Activated CD4-positive, CD25-positive, alpha-beta regulatory T cell treated with anti-CD3 and anti-CD28 coated beads, Interleukin-2, amount 50 U/mL, for 16 hours (primary cell): ENCODE results near the gene CDC42EP1.
"Not testable (repeated sequence)": the region's sequence is repeated elsewhere in the genome, so short reads cannot be mapped to it uniquely, and the experiment has no call there.

Experiments
- DNase-seq: peaks from one replicate; pipeline ENCODE4 v3.0.0-alpha.2; 2020; ENCODE audit warnings: low read depth, low spot score

The CDC42EP1 gene

DNA sequence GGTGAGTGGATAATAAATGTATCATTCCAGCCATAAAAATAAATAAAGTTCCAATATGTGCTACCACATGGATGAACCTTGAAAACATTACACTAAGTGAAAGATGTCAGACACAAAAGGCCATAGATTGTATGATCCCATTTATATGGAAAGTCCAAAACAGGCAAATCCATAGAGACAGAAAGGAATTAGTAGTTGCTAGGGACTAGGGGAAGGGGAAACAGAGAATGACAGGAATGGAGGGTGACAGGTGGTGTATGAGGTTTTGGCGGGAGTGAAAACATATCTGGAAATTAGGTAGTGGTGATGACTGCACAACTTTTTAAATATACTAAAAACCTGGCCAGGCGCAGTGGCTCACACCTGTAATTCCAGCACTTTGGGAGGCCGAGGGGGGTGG lies 25.8 kb upstream of the CDC42EP1 start:
- DNase-seq, result no peak

DNA sequence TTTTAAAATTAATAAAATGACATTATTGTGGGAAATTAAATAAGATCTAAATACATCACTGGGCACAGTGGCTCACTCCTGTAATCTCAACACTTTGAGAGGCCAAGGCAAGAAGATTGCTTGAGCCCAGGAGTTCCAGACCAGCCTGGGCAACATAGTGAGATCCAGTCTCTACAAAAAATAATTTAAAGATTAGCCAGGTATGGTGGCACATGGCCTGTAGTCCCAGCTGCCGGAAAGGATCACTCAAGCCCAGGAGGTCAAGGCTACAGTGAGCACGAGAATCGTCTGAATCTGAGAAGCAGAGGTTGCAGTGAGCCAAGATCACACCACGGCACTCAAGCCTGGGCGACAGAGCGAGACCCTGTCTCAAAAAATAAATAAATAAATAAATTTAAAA lies 25.1 kb upstream of the CDC42EP1 start:
- no peak for DNase-seq

DNA sequence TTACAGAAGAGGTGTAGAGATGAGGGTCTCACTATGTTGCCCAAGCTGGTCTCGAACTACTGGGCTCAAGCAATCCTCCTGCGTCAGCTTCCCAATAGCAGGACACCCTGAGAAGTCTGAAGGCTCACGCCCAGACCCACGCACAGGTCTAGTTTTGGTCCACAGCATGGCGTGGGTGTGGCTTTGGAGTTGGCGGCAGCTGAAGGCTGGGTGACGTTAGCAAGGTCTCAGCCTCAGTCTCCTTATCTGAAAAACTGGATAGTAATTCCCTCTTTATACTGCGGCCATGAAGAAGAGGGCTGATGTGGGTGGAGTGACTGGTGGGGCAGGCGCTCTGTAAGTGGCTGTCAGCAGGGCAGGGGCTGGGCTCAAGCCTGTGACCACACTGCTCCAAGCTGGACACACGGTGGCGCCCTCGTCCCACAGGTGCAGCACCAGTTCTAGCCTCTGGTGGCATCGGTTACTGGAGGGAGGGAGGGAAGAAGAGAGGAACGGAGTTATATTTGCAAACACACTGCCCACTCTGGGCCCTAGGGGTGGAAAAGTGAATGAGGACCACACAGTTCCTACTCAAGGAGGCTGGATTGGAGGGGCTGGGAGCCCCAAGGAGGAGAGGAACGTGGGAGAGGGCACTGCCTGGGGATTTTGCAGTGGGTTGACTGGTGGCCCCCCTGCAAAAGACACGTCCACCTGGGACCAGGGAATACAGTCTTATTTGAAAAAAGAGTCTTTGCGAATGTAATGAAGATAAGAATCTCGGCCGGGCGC lies 21.5 kb upstream of the CDC42EP1 start:
- peak; percentile 74 for DNase-seq

DNA sequence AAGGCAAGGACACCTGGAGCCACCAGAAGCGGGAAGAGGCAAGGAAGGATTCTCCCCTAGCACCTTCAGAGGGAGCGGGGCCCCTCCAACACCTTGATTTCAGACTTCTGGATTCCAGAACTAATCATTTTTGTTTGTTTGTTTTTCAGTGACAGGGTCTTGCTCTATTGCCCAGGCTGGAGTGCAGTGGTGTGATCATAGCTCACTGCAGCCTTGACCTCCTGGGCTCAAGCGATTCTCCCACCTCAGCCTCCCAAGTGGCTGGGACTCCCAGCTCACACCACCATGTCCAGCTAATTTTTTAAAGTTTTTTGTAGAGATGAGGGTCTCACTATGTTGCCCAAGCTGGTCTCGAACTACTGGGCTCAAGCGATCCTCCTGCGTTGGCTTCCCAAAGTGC lies 20.5 kb upstream of the CDC42EP1 start:
- not testable (repeated sequence) for DNase-seq

DNA sequence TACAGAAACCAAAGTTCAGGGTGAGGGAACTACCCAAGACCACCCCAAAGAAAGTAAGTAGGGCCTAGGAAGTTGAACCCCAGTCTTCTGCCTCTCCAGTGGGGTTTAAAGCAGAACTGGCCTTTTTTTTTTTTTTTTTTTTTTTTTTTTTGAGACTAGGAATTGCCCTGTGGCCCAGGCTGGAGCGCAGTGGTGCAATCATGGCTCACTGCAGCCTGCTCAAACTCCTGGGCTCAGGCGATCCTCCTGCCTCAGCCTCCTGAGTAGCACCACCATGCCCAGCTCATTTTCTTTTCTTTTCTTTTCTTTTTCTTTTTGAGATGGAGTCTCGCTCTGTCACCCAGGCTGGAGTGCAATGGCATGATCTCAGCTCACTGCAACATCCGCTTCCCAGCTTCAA lies 17.9 kb upstream of the CDC42EP1 start:
- not testable (repeated sequence) for DNase-seq

DNA sequence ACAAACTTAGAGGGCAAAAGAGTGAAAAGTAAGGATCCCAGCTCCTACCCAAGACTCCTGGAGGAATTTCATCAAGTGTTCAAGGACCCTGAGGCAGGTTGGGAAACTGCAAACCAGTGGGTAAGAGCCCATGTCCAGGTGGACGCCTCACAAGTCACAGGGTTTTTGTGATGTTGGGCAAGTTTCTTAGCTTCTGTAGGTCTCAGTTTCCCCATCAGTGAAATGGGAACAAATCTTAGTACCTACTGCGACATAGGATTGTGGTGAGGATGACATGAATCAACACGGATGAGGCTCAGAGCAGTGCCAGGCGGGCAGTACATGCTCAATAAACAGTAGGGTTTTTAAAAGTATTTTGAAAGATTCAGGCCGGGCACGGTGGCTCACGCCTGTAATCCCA lies 17.3 kb upstream of the CDC42EP1 start:
- DNase-seq, result no peak

DNA sequence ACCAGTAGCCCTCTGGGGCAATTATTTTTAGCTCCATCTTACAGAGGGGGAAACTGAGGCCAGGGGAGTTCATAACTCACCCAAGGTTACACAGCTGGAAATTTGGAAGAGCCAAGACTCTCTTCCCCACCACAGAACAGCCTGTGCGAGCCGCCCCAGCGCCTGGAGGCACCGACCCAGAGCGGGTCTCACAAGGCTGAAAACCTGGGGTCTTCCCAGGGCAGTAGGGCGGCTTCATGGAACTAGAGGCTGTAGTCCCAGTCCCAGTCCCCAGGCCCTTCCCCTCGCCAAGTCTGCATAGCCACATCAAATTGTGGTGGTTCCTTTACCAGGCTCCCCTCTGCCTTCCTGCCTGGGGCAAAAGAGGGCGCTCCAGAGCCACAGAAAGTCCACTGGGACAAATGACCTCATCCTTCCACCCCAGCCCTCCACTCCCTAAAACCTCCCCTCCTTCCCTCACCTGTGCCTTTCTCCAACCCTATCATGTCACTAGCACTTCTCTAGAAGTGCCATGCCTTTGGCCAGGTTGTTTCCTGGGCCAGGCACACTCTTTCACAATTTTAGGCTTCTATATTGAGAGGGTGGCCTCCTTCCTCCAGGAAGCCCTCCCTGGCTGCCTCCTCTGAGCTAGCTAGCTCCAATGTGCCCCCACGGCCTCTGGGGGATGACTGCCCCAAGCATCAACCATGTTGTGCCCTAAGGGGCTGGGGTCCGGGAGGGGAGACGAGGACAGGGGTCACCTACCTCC lies 15.2 kb upstream of the CDC42EP1 start:
- DNase-seq, result no peak

DNA sequence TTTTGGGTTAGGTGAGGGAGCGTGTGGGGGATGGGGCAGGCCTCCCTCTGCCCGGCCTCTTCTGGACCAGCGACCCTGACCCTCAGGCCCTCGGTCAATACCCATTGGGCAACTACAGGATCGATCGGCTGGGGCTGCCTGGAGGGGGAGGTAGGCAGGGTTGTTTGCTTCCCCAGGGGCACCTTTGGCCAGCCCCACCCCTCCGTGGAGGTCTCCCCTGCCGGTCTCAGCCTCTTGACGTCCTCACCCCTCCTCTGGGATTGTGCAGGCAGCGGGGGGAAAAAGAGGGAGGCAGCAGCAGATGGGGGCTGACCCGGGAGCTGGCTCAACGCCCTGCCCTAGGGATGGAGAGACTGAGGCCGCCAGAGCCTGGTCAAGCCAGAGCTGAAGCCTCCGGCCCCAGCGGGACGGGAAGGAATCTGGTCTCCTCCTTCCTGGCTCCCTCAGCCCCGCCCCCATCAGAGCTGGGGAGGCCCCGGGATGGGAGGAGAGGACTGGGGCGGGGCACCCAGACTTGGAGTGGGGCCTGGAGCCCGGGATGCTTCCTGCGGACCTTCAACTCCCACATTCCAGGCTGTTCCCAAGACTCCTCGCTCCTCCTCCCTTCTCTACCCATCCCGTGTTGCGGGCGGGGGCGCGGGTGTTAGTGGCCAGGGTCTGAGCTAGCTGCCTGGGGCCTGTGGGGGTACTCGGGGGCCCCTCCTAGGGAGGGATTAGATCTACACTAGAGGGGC lies 14.4 kb upstream of the CDC42EP1 start:
- DNase-seq, result no peak

DNA sequence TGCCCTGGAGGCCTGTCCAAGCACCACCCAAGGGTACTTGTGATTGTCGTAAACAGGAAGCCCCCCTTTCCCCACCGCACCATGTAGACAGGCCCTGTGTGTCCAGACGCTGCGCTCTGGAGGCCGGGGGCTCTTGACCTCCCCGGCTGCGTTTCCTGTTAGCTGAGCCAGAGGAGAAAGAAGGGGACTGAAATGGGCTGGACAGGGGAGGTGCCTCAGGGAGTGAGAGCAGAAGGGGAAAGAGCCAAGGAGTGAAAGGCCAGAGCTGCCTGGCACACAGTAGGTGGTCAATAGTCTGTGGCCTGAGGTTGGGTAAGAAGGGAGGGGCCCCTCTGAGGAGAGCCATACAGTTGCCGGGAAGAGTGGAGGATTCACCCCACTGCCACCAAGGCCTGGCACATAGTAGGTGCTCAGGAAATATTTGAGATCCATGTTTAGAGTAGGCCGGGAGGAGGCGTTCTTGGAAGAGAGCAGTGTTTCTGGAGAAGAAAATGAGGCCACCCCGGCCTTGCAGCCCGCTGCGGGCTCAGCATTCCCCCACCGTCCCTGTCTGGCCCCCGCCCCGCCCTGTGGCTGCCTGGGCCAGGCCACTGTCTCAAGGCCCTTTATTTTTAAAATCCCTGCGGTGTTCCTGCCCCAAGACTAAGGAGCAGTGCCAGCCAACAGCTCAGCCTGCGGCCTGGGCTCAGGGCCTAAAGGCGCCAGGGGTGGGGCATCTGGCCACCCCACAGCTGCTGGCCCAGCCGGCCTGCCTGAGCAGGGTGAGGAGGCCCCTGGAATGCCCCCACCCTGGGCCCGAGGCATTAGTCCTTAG lies 13.6 kb upstream of the CDC42EP1 start:
- DNase-seq, result no peak

DNA sequence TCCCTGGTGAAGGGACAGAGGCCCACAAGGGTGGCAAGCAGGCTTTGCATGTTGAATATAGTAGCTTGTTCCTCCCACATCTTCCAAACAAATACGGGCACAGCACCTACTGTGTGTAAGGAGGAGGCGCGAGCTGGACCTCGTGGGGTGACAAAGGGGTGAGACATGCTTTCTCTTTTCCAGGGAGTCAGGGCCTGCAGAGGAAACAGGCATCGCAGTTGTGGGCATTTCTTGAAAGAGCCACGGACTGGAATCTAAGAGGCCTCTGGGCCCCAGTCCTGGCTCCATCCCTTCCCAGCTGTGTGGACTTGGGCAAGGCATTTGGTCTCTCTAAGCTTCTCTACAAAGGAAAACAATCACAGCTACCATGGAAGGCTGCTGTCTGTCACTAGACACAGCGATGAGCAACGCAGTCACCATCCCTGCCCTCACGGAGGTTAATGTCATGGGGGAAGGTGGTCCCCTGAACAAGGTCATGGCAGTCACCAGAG lies 13.0 kb upstream of the CDC42EP1 start:
- no peak for DNase-seq

DNA sequence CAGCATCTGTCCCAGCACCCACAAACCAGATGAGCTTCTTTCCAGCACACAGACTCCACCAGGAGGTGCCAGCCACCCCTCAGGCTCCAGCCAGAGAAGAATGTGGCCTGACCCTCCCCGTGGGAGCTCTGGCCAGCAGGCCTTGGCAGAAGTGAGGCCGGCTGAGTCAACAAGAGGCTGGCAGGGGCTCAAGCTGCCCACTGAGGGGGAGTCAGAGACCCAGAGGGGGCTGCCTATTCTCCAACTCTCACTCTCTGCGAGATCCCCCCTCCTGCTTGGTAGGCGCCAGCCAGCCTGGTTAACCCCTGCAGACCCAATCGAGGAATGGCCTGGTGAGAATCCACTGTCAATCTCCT lies 10.6 kb upstream of the CDC42EP1 start:
- no peak for DNase-seq

DNA sequence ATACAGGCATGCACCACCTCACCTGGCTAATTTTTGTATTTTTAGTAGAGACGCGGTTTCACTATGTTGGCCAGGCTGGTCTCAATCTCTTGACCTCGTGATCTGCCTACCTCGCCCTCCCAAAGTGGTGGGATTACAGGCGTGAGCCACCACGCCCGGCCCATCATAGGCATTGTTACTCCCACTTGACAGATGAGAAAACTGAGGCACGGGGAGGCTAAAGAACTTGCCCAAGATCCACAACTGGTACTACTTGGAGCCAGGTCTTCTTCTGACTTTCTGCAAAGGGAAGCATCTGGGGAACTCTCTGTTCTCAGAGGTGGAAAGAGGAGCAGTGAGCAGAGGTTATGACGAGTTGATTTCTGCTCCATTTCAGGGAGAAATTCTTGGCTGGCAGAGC lies 9.4 kb upstream of the CDC42EP1 start:
- DNase-seq, result not testable (repeated sequence)

DNA sequence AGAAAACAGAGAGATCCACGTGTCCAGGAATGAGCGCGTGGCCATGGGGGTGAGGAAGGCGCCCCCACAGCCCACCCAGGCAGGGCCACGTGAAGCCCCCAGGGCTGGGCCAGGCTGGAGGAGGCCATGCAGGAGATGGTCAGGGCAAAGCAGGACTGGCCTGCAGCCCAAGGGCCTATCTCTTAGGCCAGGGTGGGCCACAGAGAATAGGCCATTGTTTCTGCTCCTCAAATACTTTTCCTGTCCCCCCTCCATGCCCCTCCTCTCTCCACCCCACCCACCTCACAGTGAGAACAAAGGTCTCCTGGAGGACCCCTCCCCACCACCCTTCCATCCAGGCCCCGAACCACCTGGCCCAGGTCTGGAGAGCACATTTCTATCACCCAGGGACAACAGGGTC lies 8.3 kb upstream of the CDC42EP1 start:
- no peak for DNase-seq

DNA sequence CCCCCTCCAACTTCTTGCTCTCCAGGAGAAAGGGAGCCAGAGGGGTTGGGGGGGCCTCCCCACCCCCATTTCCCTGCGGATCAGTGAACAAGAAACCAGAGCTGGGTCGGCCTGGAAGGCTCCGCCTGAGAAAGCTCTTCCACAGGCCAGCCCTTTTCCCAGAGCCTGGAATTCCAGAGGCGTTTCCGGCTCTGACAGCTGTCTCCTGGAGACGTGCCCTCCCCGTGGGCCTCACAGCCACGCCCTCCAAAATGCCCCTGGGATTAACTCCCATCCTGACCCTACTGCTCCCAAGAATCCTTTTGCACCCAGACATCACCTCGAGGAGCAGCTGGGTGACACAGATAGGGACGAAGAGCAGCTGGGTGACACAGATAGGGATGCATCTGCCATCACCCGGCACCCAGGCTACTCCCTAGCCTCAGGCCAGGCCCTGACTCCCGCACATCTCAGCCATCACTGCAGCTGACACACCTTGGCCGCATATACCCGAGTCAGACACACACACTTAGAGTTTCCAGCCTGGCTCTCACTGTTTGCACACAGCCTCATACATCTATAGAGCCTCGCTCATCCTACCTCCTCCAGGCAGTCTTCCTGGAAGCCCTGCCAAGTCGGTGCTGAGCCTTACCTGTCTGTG lies 7.6 kb upstream of the CDC42EP1 start:
- DNase-seq, result no peak

DNA sequence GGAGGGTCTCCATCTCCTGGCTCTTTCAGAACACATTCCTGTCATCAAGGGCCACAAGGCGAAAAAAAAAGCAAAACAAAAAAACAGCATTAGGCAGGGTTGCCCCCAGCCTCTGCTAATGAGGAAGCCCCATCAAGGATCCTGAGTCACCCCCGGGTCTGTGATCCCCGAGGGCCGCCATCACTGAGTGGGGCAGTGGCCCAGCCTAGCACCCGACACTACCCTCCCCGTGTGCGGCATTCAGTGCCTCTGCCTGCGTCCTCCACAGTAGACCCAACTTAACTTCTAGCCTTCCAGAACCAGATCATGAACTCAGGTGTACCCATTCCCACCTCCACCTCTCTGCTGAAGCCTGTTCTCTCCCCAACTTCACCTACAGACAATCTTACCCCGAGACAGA lies 6.6 kb upstream of the CDC42EP1 start:
- DNase-seq, result no peak

DNA sequence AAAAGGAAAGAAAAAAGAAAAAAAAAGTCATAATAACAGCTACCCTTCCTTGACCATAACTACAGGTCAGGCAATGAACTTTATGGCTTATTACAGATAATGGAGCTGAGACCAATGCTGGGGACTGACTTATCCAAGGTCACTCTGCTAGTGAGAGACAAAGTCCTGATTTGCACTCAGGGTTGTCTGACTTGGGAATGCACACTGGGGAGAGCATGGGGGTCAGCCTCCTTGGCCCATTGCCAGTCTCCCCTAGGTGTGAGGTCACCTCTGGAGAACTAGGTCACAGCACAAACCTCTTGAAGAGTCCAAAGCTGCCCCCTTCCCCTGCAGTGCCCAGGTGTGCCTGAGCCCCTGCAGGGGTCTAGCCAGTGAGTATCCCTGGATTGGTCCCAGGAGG lies 5.3 kb upstream of the CDC42EP1 start:
- no peak for DNase-seq

DNA sequence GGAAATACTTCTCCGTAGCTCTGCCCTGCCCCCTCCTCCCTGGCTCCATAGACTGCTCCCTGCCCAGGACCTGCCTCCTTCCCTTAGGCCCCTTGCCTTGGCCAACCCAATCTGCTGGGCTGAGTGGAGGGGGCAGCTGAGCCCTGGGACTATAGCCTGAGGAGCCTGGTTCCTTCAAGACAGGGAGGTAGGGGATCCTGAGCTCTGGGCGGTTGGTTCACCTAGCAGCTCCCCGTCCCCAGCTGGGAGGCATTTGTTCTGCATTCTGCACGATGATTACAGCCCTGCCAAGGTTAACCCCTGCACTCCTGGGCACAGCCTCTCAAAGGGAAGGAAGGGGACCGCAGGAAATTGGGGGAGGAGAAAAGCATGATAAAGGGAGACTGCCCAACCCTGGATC lies 3.6 kb upstream of the CDC42EP1 start:
- no peak for DNase-seq

DNA sequence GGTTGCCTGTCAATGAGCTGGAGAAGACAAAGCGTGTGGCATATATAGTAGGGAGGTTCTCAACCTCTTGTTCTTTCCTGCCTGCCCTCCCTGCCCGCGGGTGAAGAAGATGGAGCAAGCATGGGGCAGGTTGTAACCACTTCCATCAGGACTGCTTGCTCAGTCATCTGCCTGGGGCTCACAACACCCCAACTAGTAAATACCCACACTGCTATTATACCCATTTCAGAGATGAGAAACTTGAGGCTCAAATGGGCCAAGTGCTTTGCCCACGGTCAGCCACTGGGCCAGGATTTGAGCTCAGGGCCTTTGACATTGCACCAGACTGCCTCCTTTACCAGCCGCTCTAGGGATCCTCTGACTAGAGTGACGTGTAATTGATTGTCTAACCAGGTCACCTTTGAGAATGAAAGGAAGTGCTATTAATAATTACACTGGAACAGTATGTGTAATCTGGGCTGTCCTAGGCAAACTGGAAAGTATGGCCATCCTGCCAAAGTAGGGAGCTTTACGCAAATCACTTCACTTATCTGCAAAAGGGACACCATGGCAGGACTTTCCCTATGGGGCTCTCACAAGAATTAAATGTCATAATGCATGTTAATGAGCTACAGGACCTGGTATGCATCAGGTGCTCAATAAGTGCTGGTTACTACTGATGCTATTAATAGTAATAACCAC lies 2.8 kb upstream of the CDC42EP1 start:
- DNase-seq, result no peak

DNA sequence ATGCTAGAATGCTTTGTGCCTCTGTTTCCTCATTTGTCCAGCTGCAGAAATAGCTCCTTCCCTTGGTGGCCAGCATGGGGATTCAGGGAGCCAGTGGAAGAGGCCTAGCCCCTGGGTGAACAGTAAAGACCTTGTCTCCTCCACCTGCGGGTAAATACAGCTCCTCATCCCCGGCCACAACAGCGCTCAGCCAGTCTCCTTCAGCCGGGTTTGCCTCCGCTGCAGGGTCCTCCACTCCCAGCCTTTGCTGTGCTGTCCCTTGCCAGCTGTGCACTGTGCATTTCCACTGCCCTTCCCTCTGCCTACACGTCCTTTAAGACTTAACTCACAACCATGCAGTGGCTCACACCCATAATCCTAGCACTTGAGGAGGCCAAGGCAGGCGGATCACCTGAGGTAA lies 1.5 kb upstream of the CDC42EP1 start:
- no peak for DNase-seq

DNA sequence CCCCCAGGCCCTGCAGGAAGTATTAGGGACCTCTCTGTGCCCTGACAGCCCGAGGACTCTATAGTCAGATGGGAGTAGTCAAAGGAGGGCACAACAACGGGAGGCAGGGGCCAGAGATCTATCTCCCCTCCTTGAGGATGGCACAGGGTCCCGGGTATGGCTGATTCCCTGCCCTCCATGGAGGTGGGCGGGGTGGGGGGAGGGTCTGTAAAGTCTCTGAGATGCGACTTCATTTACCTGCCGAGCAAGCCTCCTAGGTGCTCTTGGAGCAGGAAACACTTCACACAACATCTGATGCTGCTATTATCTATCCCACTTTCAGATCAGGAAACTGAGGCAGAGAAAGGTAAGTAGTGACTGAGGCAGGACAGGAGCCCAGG lies 769 bp upstream of the CDC42EP1 start:
- no peak for DNase-seq
